Putamen (tissue), 1 donor: ENCODE results near the gene PCGF6.
"Not testable (repeated sequence)": the region's sequence is repeated elsewhere in the genome, so short reads cannot be mapped to it uniquely, and the experiment has no call there.

Source experiments
- DNase-seq: peaks from one replicate; pipeline ENCODE4 v3.0.0-alpha.2; 2016; ENCODE audit warnings: low spot score

Gene PCGF6

DNA sequence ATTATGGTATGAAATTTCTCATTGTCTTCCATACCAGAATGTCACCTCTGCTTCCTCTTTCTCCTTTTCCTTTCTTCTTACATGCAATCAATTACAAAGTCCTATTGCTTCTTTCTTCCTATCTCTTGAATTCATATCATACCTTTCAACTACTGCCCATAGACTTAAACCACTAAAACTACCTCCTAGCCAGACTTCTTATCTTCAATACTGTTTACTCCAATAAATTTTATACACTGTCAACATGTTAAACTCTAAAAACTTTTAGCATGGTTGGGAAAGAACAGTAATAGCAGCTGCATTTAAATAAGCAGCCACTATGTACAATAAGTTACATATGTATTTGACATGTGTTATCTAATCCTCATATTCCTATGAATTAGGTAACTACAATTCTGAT, 34.9 kb downstream of the PCGF6 start:
- DNase-seq, result no peak

DNA sequence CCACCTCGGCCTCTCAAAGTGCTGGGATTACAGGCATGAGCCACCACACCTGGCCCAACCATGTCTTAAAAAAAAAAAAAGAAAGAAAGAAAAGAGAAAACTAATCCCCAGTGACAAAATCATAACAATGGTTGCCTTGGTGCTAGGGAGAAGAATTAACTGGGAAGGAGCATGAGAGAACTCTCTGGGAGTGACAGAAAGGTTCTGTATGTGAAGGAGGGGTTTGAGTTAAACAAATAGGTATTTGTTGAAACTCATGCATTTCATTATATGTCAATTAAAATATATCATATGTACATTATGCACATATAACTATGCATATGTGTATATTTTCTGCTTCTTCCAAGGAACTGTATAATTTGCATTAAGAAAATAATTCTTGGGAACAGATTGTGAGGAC, 40.7 kb downstream of the PCGF6 start:
- no peak for DNase-seq

DNA sequence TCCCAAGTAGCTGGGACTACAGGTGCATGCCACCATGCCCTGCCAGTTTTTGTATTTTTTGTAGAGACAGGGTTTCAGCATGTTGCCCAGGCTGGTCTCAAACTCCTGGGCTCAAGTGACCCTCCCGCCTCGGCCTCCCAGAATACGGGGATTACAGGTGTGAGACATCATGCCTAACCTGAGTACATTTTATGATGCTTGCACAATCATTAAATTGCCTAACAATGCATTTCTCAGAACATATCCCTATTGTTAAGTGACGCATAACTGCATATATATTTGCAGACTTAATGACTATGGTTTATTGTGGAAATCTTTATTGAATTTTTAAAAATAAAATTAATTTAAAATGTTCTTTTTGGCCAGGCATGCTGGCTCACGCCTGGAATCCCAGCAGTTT, 43.3 kb downstream of the PCGF6 start:
- DNase-seq, result no peak

GRCh38 chr10:103295374-103296015, 55.4 kb downstream of the PCGF6 start:
- DNase-seq, result no peak

GRCh38 chr10:103291588-103291987, 59.4 kb downstream of the PCGF6 start:
- DNase-seq, result no peak

- DNase-seq, result no peak
These were observed 62.9 kb downstream of the PCGF6 start for GRCh38 chr10:103287992-103288391.

DNA sequence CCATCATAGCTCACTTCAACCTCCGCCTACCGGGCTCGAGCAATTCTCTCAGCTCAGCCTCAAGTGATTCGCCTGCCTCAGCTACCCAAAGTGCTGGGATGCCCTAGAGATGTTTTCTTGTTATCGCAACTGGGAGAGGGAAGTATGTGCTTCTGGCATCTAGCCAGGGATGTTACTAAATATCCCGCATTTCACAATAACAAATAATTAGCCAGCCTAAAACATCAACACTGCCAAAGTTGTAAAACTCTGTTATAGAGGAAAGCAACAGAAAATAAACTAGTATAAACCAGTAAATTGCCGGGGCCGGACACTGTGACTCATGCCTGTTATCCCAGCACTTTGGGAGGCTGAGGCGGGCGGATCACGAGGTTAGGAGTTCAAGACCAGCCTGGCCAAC, 66.8 kb downstream of the PCGF6 start:
- no peak for DNase-seq

GRCh38 chr10:103282961-103283360, 68.0 kb downstream of the PCGF6 start:
- DNase-seq, result no peak

GRCh38 chr10:103281753-103282152, 69.2 kb downstream of the PCGF6 start:
- no peak for DNase-seq

- DNase-seq, result no peak
These were observed 70.4 kb downstream of the PCGF6 start for GRCh38 chr10:103280506-103280905.

DNA sequence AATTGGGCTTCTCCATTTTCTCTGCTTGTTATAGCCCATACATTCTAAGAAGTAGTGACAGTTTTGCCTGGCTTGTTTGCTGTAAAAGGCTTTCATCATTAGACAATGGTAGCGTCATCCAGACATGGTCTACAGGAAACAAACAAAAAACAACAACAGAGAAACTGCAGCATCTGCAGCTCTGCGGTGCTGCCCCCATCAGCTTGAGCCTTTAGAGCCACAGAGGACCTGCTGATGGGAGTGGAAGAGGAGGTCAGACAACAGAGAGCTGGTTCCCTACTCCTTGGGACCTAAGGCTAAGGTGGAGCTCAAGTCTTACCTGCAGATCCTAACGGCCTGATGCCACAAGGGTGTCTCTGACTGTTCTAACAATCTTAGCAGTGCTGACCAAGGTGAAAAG, 70.9 kb downstream of the PCGF6 start:
- no peak for DNase-seq

GRCh38 chr10:103278862-103279298, 72.1 kb downstream of the PCGF6 start:
- DNase-seq, result no peak

GRCh38 chr10:103278537-103278823, 72.5 kb downstream of the PCGF6 start:
- no peak for DNase-seq

- DNase-seq, result no peak
These were observed 73.0 kb downstream of the PCGF6 start for GRCh38 chr10:103277713-103278536.

GRCh38 chr10:103276896-103277712, 73.8 kb downstream of the PCGF6 start, which contains the start of gene INA:
INA (plus strand) TSS chr10:103277138; CDS start chr10:103277212, 74 bp downstream.
- DNase-seq, result no peak

GRCh38 chr10:103276251-103276895, 74.6 kb downstream of the PCGF6 start:
- no peak for DNase-seq

DNA sequence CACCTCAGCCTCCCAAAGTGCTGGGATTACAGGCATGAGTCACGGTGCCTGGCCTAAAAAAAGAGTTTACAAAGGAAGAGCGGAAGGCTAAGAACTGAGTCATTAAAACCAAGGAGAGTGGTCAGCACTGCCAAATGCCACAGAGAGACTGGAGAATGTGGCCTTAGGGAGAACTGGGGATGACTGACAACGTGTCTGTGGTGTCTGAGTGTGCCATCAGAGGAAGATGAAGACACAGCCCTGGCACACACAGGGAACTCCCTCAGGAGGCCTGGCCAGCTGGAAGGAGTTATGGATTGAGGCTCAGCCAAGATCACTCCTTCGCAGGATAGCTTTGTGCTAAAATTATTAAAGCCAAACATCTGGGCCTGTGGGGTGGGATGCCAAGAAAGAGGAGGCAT, 77.9 kb downstream of the PCGF6 start:
- DNase-seq, result no peak

GRCh38 chr10:103265717-103266329, 85.1 kb downstream of the PCGF6 start:
- DNase-seq, result no peak

DNA sequence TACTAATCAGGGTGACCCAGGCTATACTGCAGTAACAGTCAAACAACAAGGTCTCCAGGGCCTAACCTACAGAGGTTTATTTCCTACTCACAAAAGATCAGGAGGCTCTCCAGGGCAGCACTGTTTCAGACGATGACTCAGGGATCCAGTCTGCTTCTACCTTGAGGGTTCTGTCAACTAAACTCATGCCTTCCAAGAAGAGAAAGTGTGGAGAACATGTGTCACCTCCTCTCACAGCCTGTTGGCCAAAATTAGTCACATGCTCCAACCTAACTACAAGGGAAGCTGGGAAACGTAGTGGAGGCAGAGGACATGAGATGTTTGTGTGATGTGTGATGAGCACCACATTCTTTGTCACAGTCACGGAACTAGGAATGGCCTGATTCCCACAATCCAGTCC, 88.7 kb downstream of the PCGF6 start:
- DNase-seq, result no peak

DNA sequence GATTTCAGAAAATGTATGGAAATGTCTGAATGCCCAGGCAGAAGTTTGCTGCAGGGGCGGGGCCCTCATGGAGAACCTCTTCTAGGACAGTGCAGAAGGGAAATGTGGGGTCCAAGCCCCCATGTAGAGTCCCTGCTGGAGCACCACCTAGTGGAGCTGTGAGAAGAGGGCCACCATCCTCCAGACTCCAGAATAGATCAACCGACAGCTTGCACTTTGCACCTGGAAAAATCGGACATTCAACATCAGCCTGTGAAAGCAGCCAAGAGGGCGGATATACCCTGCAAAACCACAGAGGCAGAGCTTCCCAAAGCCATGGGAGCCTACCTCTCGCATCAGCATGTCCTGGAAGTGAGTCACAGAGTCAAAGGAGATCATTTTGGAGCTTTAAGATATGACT, 91.0 kb downstream of the PCGF6 start:
- DNase-seq, result no peak

GRCh38 chr10:103258928-103259327, 92.0 kb downstream of the PCGF6 start:
- not testable (repeated sequence) for DNase-seq

GRCh38 chr10:103257812-103258211, 93.1 kb downstream of the PCGF6 start:
- no peak for DNase-seq
